DND-41 (cell line): ENCODE measurements around the gene CDHR3.

Experiments
- CTCF ChIP-seq: IDR thresholded peaks from 2 replicates; pipeline ENCODE4 v1.5.1; 2012; ENCODE audit warnings: borderline replicate concordance, low read length, moderate library complexity, mild to moderate bottlenecking; ENCODE audit not compliant: poor library complexity, severe bottlenecking; ENCODE audit errors: extremely low read depth
- EZH2 ChIP-seq: IDR thresholded peaks from 3 replicates; pipeline ENCODE4 v1.6.1; 2012; ENCODE audit warnings: borderline replicate concordance, low read depth, mild to moderate bottlenecking, moderate library complexity, low read length, inconsistent platforms; ENCODE audit not compliant: severe bottlenecking

GRCh38 chr7:106012184-106012583 is 49.1 kb downstream of the CDHR3 start:
- TF ChIP-seq CTCF (no peak), EZH2 (no peak)
